Measurements from ENCODE around the gene RDH5.
"Not testable (repeated sequence)": the region's sequence is repeated elsewhere in the genome, so short reads cannot be mapped to it uniquely, and the experiment has no call there.

The RDH5 gene

DNA sequence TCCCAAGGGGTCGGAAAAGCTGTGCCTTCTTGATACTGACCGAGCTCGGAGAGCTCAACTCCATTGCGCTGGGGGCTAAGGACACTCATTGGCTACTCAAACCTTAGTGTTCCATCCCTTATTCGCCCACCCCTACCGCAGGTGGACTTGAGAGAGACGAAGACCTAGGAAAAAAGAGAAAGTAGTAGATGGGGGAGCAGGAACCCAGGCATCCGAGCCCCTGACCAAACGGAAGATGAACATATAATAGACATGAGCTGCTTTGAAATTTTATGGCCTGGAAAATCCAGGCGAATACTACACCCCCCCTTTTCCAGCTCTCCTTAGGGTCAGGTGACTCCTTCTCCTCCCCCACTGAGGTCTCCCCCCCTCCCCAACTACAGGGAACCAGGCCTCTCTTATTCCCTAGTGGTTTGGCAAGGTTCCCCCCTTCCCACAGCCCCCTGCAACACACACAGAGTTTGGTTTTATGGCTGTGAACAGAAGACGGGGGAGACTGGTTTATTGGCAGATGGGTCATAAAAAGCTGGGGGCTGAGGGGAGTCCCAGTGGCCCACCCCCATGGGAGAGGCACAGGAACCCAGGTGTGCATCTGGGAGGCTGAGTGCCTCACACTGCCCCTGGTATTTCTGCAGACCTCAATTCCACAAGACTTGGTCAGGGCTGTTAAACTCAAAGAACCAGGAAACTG is 24.3 kb downstream of the RDH5 start:
- no peak for DNase-seq (ENCODE audit: low read depth in 1 of 2, low spot score in 1 of 2)

DNA sequence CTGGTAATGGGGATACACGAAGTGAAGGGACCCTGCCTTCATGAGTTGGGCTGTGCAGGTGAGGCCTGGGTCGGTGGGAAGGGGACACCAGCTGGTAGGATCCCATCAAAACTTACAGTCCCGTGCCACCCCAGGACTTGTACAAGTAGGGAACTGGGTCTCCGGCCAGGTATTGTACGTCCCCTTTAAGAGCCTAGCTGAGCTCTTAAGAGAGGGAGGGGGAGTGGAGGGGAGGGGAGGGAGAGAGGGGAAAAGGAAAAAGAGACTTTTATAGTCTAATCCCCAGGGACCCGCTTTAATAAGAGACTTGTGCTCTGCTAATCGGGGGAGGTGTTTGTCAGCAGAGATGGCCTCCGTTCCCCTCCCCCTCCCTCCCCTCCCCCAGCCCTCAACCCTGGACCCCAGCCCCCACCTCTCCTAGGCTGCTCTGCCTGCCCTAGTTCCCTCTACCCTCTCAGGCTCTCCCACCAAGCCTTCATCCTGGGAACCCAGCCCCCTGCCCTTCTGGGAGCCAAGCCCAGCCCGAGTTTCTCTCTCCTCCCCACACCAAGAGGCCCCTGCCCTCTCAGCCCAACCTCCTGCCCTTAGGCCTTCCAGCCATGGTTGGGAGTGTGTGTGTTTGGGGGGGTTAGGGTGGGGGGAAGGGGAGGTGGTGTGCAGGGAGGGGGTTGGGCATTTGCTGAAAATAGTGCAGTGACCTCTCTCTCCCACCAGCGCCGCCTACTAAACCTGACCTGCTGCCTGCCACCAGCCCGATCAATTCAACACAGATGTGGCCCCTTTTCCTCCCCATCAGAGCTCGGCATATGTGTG is 25.4 kb downstream of the RDH5 start:
- DNase-seq (ENCODE audit: low read depth in 1 of 2, low spot score in 1 of 2): no peak

DNA sequence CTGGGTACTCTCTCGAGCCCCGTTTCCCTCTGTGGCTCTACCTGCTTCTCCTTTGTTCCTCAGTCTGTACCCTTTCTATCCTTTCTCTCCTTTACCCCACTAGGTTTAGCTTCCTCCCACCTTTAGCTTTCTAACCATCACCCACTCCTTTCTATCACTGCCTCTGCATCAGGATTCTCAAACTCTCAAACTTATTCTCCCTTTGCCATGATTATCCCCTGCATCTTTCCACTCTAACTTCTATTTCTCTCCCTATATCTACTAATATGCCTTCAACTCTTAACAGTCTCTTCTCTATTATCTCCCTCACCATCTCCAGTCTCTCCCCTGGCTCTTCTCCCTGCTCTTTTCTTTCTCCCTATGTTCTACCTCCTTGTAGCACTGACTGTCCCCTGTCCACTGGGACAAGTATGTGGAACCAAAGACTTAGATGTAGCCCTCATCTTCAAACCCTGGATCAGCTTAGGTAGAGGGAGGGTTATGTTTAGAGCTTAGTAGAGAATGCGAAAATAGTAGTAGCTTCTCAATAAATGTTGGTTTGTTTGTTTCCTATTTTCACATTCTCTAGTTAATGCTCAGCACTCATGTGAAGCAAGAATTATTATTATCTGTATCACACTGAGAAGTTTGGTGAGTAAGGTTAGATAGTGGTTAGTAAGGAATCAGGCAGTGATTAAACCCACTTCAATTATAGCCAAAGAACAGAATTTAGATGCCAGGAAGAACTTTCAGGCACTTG is 26.1 kb downstream of the RDH5 start:
- no peak for DNase-seq (ENCODE audit: low read depth in 1 of 2, low spot score in 1 of 2)

DNA sequence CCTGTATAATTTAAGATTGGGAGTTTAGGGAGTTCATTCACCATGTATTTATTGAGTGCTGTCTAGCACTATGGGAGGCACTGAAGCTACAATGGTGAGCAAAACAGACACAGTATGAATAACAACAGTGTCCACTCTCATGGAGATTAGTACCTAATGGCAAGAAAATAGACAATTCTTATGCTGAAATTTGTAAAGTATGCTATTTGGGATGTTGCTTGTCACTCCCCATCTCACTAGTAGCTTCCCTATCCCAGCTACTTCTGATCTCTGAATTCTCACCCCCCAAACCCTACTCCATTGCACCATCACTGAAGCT is 26.7 kb downstream of the RDH5 start:
- DNase-seq (ENCODE audit: low read depth in 1 of 2, low spot score in 1 of 2): no peak

DNA sequence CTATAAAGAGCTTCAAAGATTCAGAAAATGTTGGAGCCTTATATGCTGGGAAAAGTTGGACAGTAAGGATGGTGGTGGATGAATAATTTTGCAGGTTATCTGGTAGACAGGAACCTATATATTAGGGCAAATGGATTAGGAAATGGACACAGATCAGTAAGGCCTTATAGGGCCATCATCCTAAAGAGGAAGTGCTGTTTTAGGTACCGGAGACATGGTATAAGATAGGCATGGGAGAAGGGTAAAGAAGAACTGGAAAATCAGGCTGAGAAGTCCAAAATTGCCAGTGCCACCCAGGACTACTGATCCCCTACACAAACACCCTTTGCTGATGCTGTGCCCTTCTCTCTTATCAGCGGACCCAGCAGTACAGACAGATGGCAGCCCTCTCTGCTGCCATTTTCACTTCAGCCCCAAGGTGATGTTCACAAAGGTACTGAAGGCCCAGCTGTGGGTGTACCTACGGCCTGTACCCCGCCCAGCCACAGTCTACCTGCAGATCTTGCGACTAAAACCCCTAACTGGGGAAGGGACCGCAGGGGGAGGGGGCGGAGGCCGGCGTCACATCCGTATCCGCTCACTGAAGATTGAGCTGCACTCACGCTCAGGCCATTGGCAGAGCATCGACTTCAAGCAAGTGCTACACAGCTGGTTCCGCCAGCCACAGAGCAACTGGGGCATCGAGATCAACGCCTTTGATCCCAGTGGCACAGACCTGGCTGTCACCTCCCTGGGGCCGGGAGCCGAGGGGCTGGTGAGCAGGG is 28.2 kb downstream of the RDH5 start:
- DNase-seq (ENCODE audit: low read depth in 1 of 2, low spot score in 1 of 2): no peak

DNA sequence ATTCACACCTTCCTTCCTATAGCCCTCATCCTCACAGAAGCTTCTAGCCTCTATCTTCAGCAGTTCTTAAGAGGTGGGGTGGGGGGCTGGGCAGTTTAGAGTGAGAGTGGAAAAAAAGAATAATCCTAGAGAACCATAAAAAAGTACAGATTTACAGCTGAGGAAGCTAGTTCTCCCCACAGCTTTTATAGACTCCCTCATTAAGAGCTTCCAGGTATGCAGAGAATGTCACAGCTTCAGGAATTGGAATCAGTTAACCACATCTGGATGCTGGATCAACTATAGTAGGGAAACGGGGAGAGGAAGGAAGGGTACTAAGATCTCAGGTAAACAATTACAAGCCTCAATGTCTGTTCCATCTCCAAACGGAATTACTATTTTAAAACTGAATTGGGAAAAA is 35.1 kb downstream of the RDH5 start:
- no peak for DNase-seq (ENCODE audit: low read depth in 1 of 2, low spot score in 1 of 2)

DNA sequence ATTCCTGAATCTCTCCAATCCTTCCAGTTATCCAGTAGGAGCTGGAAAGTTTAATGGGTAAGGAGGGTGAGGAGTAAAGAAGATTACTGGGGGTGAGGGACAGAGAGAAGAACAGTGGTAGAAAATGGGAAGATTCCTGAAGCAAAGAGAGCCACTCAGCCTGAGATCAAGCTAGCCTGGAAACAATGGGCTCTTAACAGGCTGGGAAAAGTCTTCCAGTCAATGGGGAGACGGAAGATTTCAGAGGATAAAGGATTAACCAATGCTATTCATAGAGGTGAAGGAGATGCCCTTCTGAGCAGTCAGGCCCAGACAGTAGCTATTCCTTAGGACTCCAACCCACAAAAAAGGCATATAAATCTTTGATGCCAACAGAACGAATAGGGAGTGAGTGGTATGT is 37.5 kb downstream of the RDH5 start:
- no peak for DNase-seq (ENCODE audit: low read depth in 1 of 2, low spot score in 1 of 2)

DNA sequence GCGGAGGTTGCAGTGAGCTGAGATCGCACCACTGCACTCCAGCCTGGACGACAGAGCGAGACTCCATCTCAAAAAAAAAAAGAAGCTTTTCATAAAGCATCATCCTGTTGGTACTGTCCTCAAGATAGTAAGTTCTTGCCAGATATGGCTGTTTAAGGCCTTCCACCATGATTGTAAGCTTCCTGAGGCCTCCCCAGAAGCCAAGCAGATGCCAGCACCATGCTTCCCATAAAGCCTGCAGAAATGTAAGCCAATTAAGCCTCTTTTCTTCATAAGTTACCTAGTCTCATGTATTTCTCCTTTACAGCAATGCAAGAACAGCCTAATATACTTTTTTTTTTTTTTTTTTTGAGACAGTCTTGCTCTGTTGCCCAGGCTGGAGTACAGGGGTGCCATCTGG is 38.4 kb downstream of the RDH5 start:
- DNase-seq (ENCODE audit: low read depth in 1 of 2, low spot score in 1 of 2): not testable (repeated sequence)

DNA sequence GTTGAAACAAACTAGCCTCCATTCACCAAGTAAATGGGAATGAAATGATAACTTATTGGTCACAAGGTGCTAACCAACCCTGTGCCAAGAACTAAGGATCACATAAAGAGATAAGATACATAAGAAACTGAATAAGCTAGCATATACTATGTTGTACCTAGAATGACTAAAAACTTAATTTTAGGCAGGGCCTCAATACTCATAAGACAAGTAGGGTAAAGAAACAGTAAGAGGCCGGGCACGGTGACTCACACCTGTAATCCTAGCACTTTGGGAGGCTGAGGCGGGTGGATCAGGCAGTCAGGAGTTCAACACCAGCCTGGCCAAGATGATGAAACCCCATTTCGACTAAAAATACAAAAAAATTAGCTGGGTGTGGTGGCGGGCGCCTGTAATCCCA is 40.5 kb downstream of the RDH5 start:
- no peak for DNase-seq (ENCODE audit: low read depth in 1 of 2, low spot score in 1 of 2)

DNA sequence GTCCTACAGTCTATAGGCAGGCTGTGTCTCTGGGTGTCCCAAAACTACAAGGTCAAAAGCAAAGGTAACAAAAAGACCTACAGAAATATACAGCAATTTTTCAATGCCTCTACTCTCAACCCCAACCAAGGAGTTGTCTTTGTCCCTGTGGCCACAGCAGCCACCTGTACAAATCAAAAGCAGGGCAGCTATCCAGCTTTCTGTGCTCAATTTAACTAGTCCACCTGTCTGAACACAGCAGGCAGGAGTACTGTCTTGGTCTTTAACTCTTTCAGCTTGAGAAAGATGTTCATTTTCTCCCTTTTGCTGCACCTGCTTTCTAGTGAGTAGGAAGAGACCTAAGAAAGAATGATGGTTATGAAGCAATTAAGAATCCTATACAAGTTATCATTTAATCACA is 42.5 kb downstream of the RDH5 start:
- DNase-seq (ENCODE audit: low read depth in 1 of 2, low spot score in 1 of 2): no peak

DNA sequence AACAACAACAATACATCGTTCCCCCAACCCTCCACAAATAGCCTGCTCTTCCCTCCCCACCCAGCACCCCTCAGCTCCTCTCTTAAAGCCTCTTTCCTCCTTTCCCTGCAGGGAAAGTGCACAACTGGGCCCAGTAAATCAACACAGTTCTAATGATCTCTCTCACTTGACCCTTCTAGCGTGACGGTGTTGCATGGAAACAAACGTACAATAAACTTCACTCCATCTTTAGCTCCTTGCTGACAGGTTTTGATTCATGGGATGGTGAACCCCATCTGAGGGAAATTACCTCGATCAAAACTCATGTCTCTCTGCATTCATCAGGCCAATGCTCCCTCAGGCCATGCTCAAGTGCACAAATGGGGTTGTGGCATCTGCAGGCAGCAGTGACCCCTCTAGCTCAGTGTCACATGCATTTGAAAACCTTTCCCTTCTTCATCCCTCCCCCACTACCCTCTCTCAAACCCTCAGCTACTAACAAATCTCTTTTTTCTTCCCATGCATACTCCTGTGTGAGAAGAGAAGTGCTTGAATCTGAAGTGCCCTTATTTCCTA is 45.6 kb downstream of the RDH5 start:
- no peak for DNase-seq (ENCODE audit: low read depth in 1 of 2, low spot score in 1 of 2)

DNA sequence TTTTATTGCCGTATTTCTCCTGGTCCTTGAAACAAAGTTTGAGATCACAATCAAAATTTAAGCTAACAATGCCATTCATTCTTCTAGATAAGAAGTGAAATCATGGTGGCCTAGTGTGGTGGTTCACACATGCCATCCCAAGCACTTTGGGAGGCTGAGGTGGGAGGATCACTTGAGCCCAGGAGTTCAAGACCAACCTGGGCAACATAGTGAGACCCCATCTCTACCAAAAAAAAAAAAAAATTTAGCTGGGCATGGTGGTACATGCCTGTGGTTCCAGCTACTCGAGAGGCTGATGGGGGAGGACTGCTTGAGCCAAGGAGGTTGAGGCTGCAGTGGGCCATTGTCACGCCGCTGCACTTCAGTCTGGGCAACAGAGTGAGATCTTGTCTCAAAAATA is 47.0 kb downstream of the RDH5 start:
- DNase-seq (ENCODE audit: low read depth in 1 of 2, low spot score in 1 of 2): no peak

DNA sequence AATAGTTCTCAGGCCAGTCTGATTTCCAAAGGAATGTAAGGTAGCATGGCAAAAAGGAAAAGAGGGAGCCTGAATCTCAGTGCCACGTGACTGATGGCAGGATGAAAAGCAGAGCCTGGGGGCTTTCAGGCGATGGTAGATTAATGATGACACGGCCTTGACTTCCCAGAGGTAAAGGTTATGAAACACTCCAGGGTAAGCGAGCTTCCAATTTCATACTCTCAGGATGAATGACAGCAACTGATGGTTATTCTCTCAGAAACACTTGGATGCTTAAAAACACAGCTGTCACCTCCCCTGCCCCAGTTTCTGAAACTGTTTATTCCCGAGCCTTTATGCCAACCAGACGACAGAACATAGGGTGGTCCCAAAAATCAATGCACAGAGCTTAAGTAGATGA is 51.5 kb downstream of the RDH5 start:
- DNase-seq (ENCODE audit: low read depth in 1 of 2, low spot score in 1 of 2): no peak
